ENCODE data around the gene CNFN. TPM values are rescaled to one million over a fixed set of nuclear protein-coding genes. Genes with fewer than 3 reads are reported as not detected.

CNFN gene
- total RNA-seq, 1 donor from 2014 or later = 2.9 TPM

- peak overlapping the region; percentile 90 for H3K27ac Mint-ChIP-seq
- H3K4me1 Mint-ChIP-seq = peaks cover 27% of the 10 kb centered on the region
- no peak overlapping the region for H2AFZ ChIP-seq (replicated peaks)
- peak; percentile 14 for DNase-seq (ENCODE audit: low spot score)
- no peak overlapping the region for H3K4me3 ChIP-seq
- H3F3A ChIP-seq (ENCODE audit: low read depth) = no peaks in the 10 kb centered on the region
- no peak overlapping the region for H3K4me2 ChIP-seq
- TF ChIP-seq, protein P1, sequence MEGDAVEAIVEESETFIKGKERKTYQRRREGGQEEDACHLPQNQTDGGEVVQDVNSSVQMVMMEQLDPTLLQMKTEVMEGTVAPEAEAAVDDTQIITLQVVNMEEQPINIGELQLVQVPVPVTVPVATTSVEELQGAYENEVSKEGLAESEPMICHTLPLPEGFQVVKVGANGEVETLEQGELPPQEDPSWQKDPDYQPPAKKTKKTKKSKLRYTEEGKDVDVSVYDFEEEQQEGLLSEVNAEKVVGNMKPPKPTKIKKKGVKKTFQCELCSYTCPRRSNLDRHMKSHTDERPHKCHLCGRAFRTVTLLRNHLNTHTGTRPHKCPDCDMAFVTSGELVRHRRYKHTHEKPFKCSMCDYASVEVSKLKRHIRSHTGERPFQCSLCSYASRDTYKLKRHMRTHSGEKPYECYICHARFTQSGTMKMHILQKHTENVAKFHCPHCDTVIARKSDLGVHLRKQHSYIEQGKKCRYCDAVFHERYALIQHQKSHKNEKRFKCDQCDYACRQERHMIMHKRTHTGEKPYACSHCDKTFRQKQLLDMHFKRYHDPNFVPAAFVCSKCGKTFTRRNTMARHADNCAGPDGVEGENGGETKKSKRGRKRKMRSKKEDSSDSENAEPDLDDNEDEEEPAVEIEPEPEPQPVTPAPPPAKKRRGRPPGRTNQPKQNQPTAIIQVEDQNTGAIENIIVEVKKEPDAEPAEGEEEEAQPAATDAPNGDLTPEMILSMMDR (IDR thresholded peaks at IDR 0.05) = no peak
- TF ChIP-seq EZH2 (IDR thresholded peaks at IDR 0.05) (no peak), EZH2phosphoT487 (IDR thresholded peaks at IDR 0.05) (no peak)
- no peaks in the 10 kb centered on the region for H3K9me3 ChIP-seq (ENCODE audit: low read depth)
- peaks cover 26% of the 10 kb centered on the region for H3K36me3 Mint-ChIP-seq
- H3K27me3 Mint-ChIP-seq (ENCODE audit: insufficient read depth, low read depth) = peaks cover 7% of the 10 kb centered on the region
- no peaks in the 10 kb centered on the region for H3K36me3 ChIP-seq
- no peaks in the 10 kb centered on the region for H3K4me1 ChIP-seq
- H3K9me3 Mint-ChIP-seq = no peaks in the 10 kb centered on the region
- H3K27me3 ChIP-seq = no peaks in the 10 kb centered on the region
- no peaks in the 10 kb centered on the region for H3K79me2 ChIP-seq (ENCODE audit: low read depth)
- no peak overlapping the region for H3K9ac ChIP-seq
- no peaks in the 10 kb centered on the region for H4K20me1 ChIP-seq (ENCODE audit: low read depth)
- peak overlapping the region; percentile 62 for H3K4me3 Mint-ChIP-seq
- H3K27ac ChIP-seq = no peak overlapping the region
Measured at GRCh38 chr19:42352301-42353259, 37.5 kb downstream of the CNFN start.

DNA sequence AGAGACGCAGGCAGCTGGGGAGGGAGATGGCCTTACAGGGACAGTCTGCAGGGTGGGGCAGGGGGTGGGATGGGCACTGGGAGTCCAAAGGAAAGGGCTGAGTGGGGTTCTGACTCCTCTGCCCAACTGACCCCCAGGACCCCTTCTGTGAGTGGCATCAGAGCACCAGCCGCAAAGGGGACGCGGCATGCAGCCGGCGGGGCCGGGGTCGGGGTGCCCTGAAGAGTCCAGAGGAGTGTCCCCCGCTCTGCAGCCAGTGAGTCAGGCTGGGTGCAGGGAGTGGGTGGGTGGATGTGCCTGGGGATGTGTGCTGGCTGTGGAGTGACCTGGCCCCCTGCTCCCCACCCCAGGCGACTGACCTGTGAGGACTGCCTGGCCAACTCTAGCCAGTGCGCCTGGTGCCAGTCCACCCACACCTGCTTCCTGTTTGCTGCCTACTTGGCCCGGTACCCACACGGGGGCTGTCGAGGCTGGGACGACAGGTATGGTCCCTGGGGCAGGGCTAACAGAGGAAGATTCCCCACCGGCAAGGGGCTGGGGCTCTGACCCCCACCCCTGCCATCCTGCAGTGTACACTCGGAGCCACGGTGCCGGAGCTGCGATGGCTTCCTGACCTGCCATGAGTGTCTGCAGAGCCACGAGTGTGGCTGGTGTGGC lies 38.9 kb downstream of the CNFN start:
- Histone ChIP-seq H3K79me2 (ENCODE audit: low read depth) (no peaks in the 10 kb centered on the region), H3K9me3 (ENCODE audit: low read depth) (no peaks in the 10 kb centered on the region), H4K20me1 (ENCODE audit: low read depth) (no peaks in the 10 kb centered on the region), H3F3A (ENCODE audit: low read depth) (no peaks in the 10 kb centered on the region), H3K9ac (no peak overlapping the region), H3K27ac (no peak overlapping the region), H3K4me1 (no peaks in the 10 kb centered on the region), H3K4me2 (no peak overlapping the region), H3K27me3 (no peaks in the 10 kb centered on the region), H3K36me3 (no peaks in the 10 kb centered on the region), H3K4me3 (no peak overlapping the region), H2AFZ (replicated peaks) (no peak overlapping the region)
- peaks cover 26% of the 10 kb centered on the region for H3K36me3 Mint-ChIP-seq
- H3K4me3 Mint-ChIP-seq = no peak overlapping the region
- peaks cover 27% of the 10 kb centered on the region for H3K4me1 Mint-ChIP-seq
- peaks cover 8% of the 10 kb centered on the region for H3K27me3 Mint-ChIP-seq (ENCODE audit: insufficient read depth, low read depth)
- no peak overlapping the region for H3K27ac Mint-ChIP-seq
- DNase-seq (ENCODE audit: low spot score) = no peak
- H3K9me3 Mint-ChIP-seq = no peaks in the 10 kb centered on the region
- TF ChIP-seq, protein P1 (IDR thresholded peaks at IDR 0.05) = no peak
- TF ChIP-seq EZH2phosphoT487 (IDR thresholded peaks at IDR 0.05) = no peak
- TF ChIP-seq EZH2 (IDR thresholded peaks at IDR 0.05) = no peak

GRCh38 chr19:42350417-42350816 lies 39.7 kb downstream of the CNFN start:
- TF ChIP-seq, protein P1 (IDR thresholded peaks at IDR 0.05) = no peak
- TF ChIP-seq EZH2 (IDR thresholded peaks at IDR 0.05) (no peak), EZH2phosphoT487 (IDR thresholded peaks at IDR 0.05) (no peak)
- DNase-seq (ENCODE audit: low spot score) = no peak
- Histone ChIP-seq H3K27me3 (no peaks in the 10 kb centered on the region), H3K4me2 (no peak overlapping the region), H3K9ac (no peak overlapping the region), H3K4me1 (no peaks in the 10 kb centered on the region), H3F3A (ENCODE audit: low read depth) (no peaks in the 10 kb centered on the region), H3K36me3 (no peaks in the 10 kb centered on the region), H3K27ac (no peak overlapping the region), H3K9me3 (ENCODE audit: low read depth) (no peaks in the 10 kb centered on the region), H3K4me3 (no peak overlapping the region), H4K20me1 (ENCODE audit: low read depth) (no peaks in the 10 kb centered on the region), H3K79me2 (ENCODE audit: low read depth) (no peaks in the 10 kb centered on the region), H2AFZ (replicated peaks) (no peak overlapping the region)
- no peak overlapping the region for H3K27ac Mint-ChIP-seq
- peaks cover 27% of the 10 kb centered on the region for H3K36me3 Mint-ChIP-seq
- H3K27me3 Mint-ChIP-seq (ENCODE audit: insufficient read depth, low read depth) = peaks cover 8% of the 10 kb centered on the region
- H3K4me3 Mint-ChIP-seq = no peak overlapping the region
- peaks cover 27% of the 10 kb centered on the region for H3K4me1 Mint-ChIP-seq
- no peaks in the 10 kb centered on the region for H3K9me3 Mint-ChIP-seq
